Measurements from ENCODE around the gene MMAA. TPM values are rescaled to one million over a fixed set of nuclear protein-coding genes. Genes with fewer than 3 reads are reported as not detected.
"Not testable (repeated sequence)": the region's sequence is repeated elsewhere in the genome, so short reads cannot be mapped to it uniquely, and the experiment has no call there.

The MMAA gene
- total RNA-seq, 1 donor from 2014 or later = 8.3 TPM

GRCh38 chr4:145686991-145687390 is 67.8 kb downstream of the MMAA start:
- H3K27ac Mint-ChIP-seq = no peak overlapping the region
- no peak for DNase-seq (ENCODE audit: low spot score in 2 of 2, unreplicated experiment in 2 of 2)
- no peaks in the 10 kb centered on the region for H3K27me3 Mint-ChIP-seq (ENCODE audit: low read depth)
- TF ChIP-seq CTCF (IDR thresholded peaks at IDR 0.05; ENCODE audit: unreplicated experiment) = no peak
- H3K4me1 Mint-ChIP-seq = no peaks in the 10 kb centered on the region
- peaks cover 14% of the 10 kb centered on the region for H3K9me3 Mint-ChIP-seq
- H3K4me3 Mint-ChIP-seq = no peak overlapping the region
- H3K36me3 Mint-ChIP-seq = no peaks in the 10 kb centered on the region

DNA sequence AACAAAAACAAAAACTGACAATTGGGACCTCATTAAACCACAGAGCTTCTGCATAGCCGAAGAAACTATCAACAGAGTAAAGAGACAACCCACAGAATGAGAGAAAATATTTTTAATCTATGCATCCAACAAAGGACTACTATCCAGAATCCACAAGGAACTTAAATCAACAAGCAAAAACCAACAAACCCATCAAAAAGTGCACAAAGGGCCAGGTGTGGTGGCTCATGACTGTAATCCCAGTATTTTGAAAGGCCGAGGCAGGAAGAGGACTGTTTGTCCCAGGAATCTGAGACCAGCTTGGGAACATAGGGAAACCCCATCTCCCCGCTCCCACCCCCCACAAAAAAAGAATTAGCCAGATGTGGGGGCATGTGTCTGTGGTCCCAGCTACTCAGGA is 71.4 kb downstream of the MMAA start:
- no peak for DNase-seq (ENCODE audit: low spot score in 2 of 2, unreplicated experiment in 2 of 2)
- Mint-ChIP-seq H3K27ac (no peak overlapping the region), H3K4me3 (no peak overlapping the region), H3K4me1 (no peaks in the 10 kb centered on the region), H3K36me3 (peaks cover 5% of the 10 kb centered on the region), H3K9me3 (peaks cover 22% of the 10 kb centered on the region), H3K27me3 (ENCODE audit: low read depth) (no peaks in the 10 kb centered on the region)
- no peak for TF ChIP-seq CTCF (IDR thresholded peaks at IDR 0.05; ENCODE audit: unreplicated experiment)

GRCh38 chr4:145691416-145691815 is 72.2 kb downstream of the MMAA start:
- H3K9me3 Mint-ChIP-seq = peaks cover 23% of the 10 kb centered on the region
- H3K36me3 Mint-ChIP-seq; H3K4me3 Mint-ChIP-seq; H3K27me3 Mint-ChIP-seq (ENCODE audit: low read depth); H3K27ac Mint-ChIP-seq; DNase-seq (ENCODE audit: low spot score in 2 of 2, unreplicated experiment in 2 of 2); H3K4me1 Mint-ChIP-seq: not testable (repeated sequence)

GRCh38 chr4:145694929-145695328 is 75.7 kb downstream of the MMAA start:
- peaks cover 5% of the 10 kb centered on the region for H3K36me3 Mint-ChIP-seq
- H3K9me3 Mint-ChIP-seq = peaks cover 23% of the 10 kb centered on the region

GRCh38 chr4:145697332-145697731 is 78.1 kb downstream of the MMAA start:
- peaks cover 5% of the 10 kb centered on the region for H3K36me3 Mint-ChIP-seq
- peaks cover 13% of the 10 kb centered on the region for H3K9me3 Mint-ChIP-seq
- no peak overlapping the region for H3K27ac Mint-ChIP-seq
- no peaks in the 10 kb centered on the region for H3K4me1 Mint-ChIP-seq
- H3K27me3 Mint-ChIP-seq (ENCODE audit: low read depth) = peaks cover 24% of the 10 kb centered on the region
- H3K4me3 Mint-ChIP-seq = no peak overlapping the region
- no peak for TF ChIP-seq CTCF (IDR thresholded peaks at IDR 0.05; ENCODE audit: unreplicated experiment)
- no peak for DNase-seq (ENCODE audit: low spot score in 2 of 2, unreplicated experiment in 2 of 2)

More at GRCh38 chr4:145694929-145695328, 75.7 kb downstream of the MMAA start:
- peaks cover 7% of the 10 kb centered on the region for H3K27me3 Mint-ChIP-seq (ENCODE audit: low read depth)
- no peak overlapping the region for H3K27ac Mint-ChIP-seq
- DNase-seq (ENCODE audit: low spot score in 2 of 2, unreplicated experiment in 2 of 2) = no peak
- H3K4me1 Mint-ChIP-seq = no peaks in the 10 kb centered on the region
- no peak for TF ChIP-seq CTCF (IDR thresholded peaks at IDR 0.05; ENCODE audit: unreplicated experiment)
- H3K4me3 Mint-ChIP-seq = no peak overlapping the region

- H3K9me3 Mint-ChIP-seq = peaks cover 13% of the 10 kb centered on the region
- TF ChIP-seq CTCF (IDR thresholded peaks at IDR 0.05; ENCODE audit: unreplicated experiment) = no peak
- H3K27ac Mint-ChIP-seq = no peak overlapping the region
- no peak overlapping the region for H3K4me3 Mint-ChIP-seq
- H3K36me3 Mint-ChIP-seq = peaks cover 5% of the 10 kb centered on the region
- no peak for DNase-seq (ENCODE audit: low spot score in 2 of 2, unreplicated experiment in 2 of 2)
- H3K4me1 Mint-ChIP-seq = peaks cover 8% of the 10 kb centered on the region
- peaks cover 29% of the 10 kb centered on the region for H3K27me3 Mint-ChIP-seq (ENCODE audit: low read depth)
These were observed 79.3 kb downstream of the MMAA start for GRCh38 chr4:145698507-145698906.
